Progenitor cell of endocrine pancreas (in vitro differentiated cells): Measurements from ENCODE around the gene FASN. TPM values are rescaled to one million over a fixed set of nuclear protein-coding genes. Genes with fewer than 3 reads are reported as not detected.

Experiments
- DNase-seq: peaks from one replicate; pipeline ENCODE4 v3.0.0; 2021; ENCODE audit warnings: low spot score; ENCODE audit not compliant: unreplicated experiment
- H3K27ac Mint-ChIP-seq: 2 replicates; pipeline ENCODE4 v1.8.0; 2021; ENCODE audit warnings: mild to moderate bottlenecking, moderate library complexity, mixed read lengths
- H3K27me3 Mint-ChIP-seq: 2 replicates; pipeline ENCODE4 v1.8.0; 2021; ENCODE audit warnings: mixed read lengths
- H3K36me3 Mint-ChIP-seq: 2 replicates; pipeline ENCODE4 v1.8.0; 2022; ENCODE audit warnings: mixed read lengths; ENCODE audit not compliant: insufficient read depth
- H3K4me1 Mint-ChIP-seq: 2 replicates; pipeline ENCODE4 v1.8.0; 2021; ENCODE audit warnings: low read depth, mixed read lengths
- H3K4me3 Mint-ChIP-seq: 2 replicates; pipeline ENCODE4 v1.8.0; 2021; ENCODE audit warnings: low read depth, mild to moderate bottlenecking, moderate library complexity, mixed read lengths
- H3K9me3 Mint-ChIP-seq: 2 replicates; pipeline ENCODE4 v1.8.0; 2021; ENCODE audit warnings: low read depth, mixed read lengths
- CTCF ChIP-seq: fragments of 200-600 bp; sonication (generic); IDR thresholded peaks from one replicate; pipeline ENCODE4 v1.5.0; 2021; ENCODE audit warnings: antibody characterized with exemption, mild to moderate bottlenecking; ENCODE audit not compliant: unreplicated experiment
- total RNA-seq: library from RNA; stranded (reverse); gene quantifications from 2 replicates; pipeline ENCODE4 v1.2.1, GENCODE V29; 2021

FASN gene
- total RNA-seq, 1 donor from 2014 or later: 308 TPM

GRCh38 chr17:82114872-82115271 is 16.8 kb upstream of the FASN start:
- H3K4me3 Mint-ChIP-seq: no peak overlapping the region
- no peaks in the 10 kb centered on the region for H3K9me3 Mint-ChIP-seq
- peaks cover 4% of the 10 kb centered on the region for H3K36me3 Mint-ChIP-seq
- H3K27me3 Mint-ChIP-seq: no peaks in the 10 kb centered on the region
- no peak for TF ChIP-seq CTCF
- no peak overlapping the region for H3K27ac Mint-ChIP-seq
- peaks cover 32% of the 10 kb centered on the region for H3K4me1 Mint-ChIP-seq
- DNase-seq: no peak

- H3K36me3 Mint-ChIP-seq: peaks cover 4% of the 10 kb centered on the region
- H3K4me3 Mint-ChIP-seq: no peak overlapping the region
- peaks cover 27% of the 10 kb centered on the region for H3K4me1 Mint-ChIP-seq
- H3K27me3 Mint-ChIP-seq: no peaks in the 10 kb centered on the region
- no peak overlapping the region for H3K27ac Mint-ChIP-seq
- H3K9me3 Mint-ChIP-seq: no peaks in the 10 kb centered on the region
- TF ChIP-seq CTCF: no peak
- DNase-seq: no peak
These were observed 16.4 kb upstream of the FASN start for GRCh38 chr17:82114447-82114846.

GRCh38 chr17:82113941-82114340 is 15.9 kb upstream of the FASN start:
- no peak overlapping the region for H3K27ac Mint-ChIP-seq
- peaks cover 23% of the 10 kb centered on the region for H3K4me1 Mint-ChIP-seq
- no peak for DNase-seq
- no peak for TF ChIP-seq CTCF
- H3K36me3 Mint-ChIP-seq: peaks cover 4% of the 10 kb centered on the region
- H3K9me3 Mint-ChIP-seq: no peaks in the 10 kb centered on the region
- no peaks in the 10 kb centered on the region for H3K27me3 Mint-ChIP-seq
- no peak overlapping the region for H3K4me3 Mint-ChIP-seq

GRCh38 chr17:82113422-82113821 is 15.4 kb upstream of the FASN start:
- H3K27ac Mint-ChIP-seq: no peak overlapping the region
- H3K9me3 Mint-ChIP-seq: no peaks in the 10 kb centered on the region
- DNase-seq: no peak
- H3K4me1 Mint-ChIP-seq: peaks cover 23% of the 10 kb centered on the region
- H3K36me3 Mint-ChIP-seq: peaks cover 6% of the 10 kb centered on the region
- no peak overlapping the region for H3K4me3 Mint-ChIP-seq
- H3K27me3 Mint-ChIP-seq: no peaks in the 10 kb centered on the region
- no peak for TF ChIP-seq CTCF

GRCh38 chr17:82112914-82113311 is 14.9 kb upstream of the FASN start:
- TF ChIP-seq CTCF: no peak
- Mint-ChIP-seq H3K4me3 (no peak overlapping the region), H3K4me1 (peaks cover 20% of the 10 kb centered on the region), H3K27me3 (no peaks in the 10 kb centered on the region), H3K9me3 (no peaks in the 10 kb centered on the region), H3K36me3 (peaks cover 6% of the 10 kb centered on the region), H3K27ac (no peak overlapping the region)
- no peak for DNase-seq
